HG03097 (cell line): ENCODE results near the gene PDE3B.

Experiments used
- ATAC-seq: cut with Tn5 transposase; IDR thresholded peaks from one replicate; pipeline ENCODE4 v1.9.1; 2021; ENCODE audit not compliant: unreplicated experiment, low FRiP score

The PDE3B gene

GRCh38 chr11:14907411-14908213 is 264.0 kb downstream of the PDE3B start:
- ATAC-seq, result peak; percentile 35

GRCh38 chr11:14908214-14908880 is 264.7 kb downstream of the PDE3B start:
- ATAC-seq, result no peak

GRCh38 chr11:14914536-14914935 is 270.9 kb downstream of the PDE3B start:
- ATAC-seq, result no peak

GRCh38 chr11:14916403-14916802 is 272.8 kb downstream of the PDE3B start:
- ATAC-seq, result no peak
